ENCODE measurements around the gene PANK4. TPM values are rescaled to one million over a fixed set of nuclear protein-coding genes. Genes with fewer than 3 reads are reported as not detected.

Gene PANK4
- total RNA-seq, 1 experiment from 2014 or later, result 32.2 TPM

DNA sequence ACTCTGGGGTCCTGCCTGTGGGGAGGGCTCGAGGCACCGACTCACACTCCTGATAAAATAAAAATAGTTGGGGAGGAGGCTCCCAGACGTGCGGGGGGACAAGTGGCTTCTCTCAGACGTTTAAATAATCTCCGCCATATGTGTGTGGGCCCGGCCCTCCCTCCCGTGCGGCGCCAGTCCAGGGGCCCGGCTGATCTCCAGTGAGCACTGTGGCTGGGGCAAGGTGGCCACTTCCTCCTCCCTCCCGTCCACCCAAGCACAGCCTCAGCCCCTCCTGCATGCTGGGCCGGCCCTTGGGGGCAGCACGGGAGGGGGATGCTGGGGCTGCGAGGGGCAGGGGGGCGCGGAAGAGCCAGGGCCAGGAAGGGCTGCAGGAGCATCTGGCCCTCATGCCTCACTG is 54.3 kb downstream of the PANK4 start:
- Histone ChIP-seq H2BK120ac (ENCODE audit: low read depth, low read length, poor library complexity, severe bottlenecking) (no peak overlapping the region), H2BK20ac (ENCODE audit: low read depth, low read length, poor library complexity, severe bottlenecking) (no peak overlapping the region), H3T11ph (ENCODE audit: low read length) (no peak overlapping the region), H3K23ac (ENCODE audit: insufficient read length, low read depth, low read length) (no peak overlapping the region), H3K9ac (ENCODE audit: extremely low read depth, insufficient read length, low read length) (no peak overlapping the region), H2BK12ac (ENCODE audit: insufficient read length, low read depth, low read length) (no peak overlapping the region), H2AK5ac (ENCODE audit: insufficient read length, low read length) (no peak overlapping the region), H3K27me3 (ENCODE audit: insufficient read depth, low read length) (no peaks in the 10 kb centered on the region), H3K56ac (ENCODE audit: insufficient read length, low read depth, low read length) (no peak overlapping the region), H4K8ac (replicated peaks; ENCODE audit: insufficient read length, low read depth, low read length) (no peak overlapping the region), H3K4ac (ENCODE audit: low read depth, low read length) (no peak overlapping the region), H3K27ac (ENCODE audit: insufficient read length, low read depth, low read length) (no peak overlapping the region), H3K4me2 (ENCODE audit: insufficient read depth, insufficient read length, low read length) (no peak overlapping the region), H2AFZ (ENCODE audit: low read length) (no peak overlapping the region), H2BK15ac (ENCODE audit: low read depth, low read length) (no peak overlapping the region), H4K20me1 (ENCODE audit: control insufficient read depth, insufficient read depth, insufficient read length) (peaks cover 3% of the 10 kb centered on the region), H3K14ac (ENCODE audit: insufficient read depth, low read length) (no peak overlapping the region), H4K5ac (ENCODE audit: insufficient read length, low read depth, low read length) (no peak overlapping the region), H3K79me1 (ENCODE audit: insufficient read depth, low read depth, low read length, poor library complexity, severe bottlenecking) (no peaks in the 10 kb centered on the region), H4K91ac (ENCODE audit: insufficient read length, low read depth, low read length) (no peak overlapping the region), H3K18ac (ENCODE audit: insufficient read length, low read depth, low read length) (no peak overlapping the region), H3K23me2 (ENCODE audit: insufficient read length, low read depth, low read length, poor library complexity, severe bottlenecking) (no peaks in the 10 kb centered on the region), H3K79me2 (ENCODE audit: insufficient read depth, low read length) (no peaks in the 10 kb centered on the region), H2BK5ac (ENCODE audit: insufficient read length, low read length) (no peak overlapping the region), H3K9me3 (ENCODE audit: control insufficient read depth, low read depth, low read length) (no peaks in the 10 kb centered on the region), H3K4me1 (ENCODE audit: insufficient read depth, low read length) (no peaks in the 10 kb centered on the region)
- Mint-ChIP-seq H3K36me3 (ENCODE audit: insufficient read depth in 1 of 3, low read depth in 3 of 3) (no peaks in the 10 kb centered on the region), H3K9me3 (no peaks in the 10 kb centered on the region), H3K4me1 (peaks cover 0 to 11% of the 10 kb centered on the region in 2 experiments; a peak in 2 of 4 replicates), H3K27ac (no peak overlapping the region), H3K4me3 (no peak overlapping the region), H3K27me3 (ENCODE audit: low read depth) (peaks cover 12% of the 10 kb centered on the region)
- DNase-seq, result no peak
- no CpG with 5 or more reads among the region's 17 CpGs for WGBS (ENCODE audit: extremely low coverage, insufficient read length, low lambda C conversion rate)
- TF ChIP-seq, protein P1, sequence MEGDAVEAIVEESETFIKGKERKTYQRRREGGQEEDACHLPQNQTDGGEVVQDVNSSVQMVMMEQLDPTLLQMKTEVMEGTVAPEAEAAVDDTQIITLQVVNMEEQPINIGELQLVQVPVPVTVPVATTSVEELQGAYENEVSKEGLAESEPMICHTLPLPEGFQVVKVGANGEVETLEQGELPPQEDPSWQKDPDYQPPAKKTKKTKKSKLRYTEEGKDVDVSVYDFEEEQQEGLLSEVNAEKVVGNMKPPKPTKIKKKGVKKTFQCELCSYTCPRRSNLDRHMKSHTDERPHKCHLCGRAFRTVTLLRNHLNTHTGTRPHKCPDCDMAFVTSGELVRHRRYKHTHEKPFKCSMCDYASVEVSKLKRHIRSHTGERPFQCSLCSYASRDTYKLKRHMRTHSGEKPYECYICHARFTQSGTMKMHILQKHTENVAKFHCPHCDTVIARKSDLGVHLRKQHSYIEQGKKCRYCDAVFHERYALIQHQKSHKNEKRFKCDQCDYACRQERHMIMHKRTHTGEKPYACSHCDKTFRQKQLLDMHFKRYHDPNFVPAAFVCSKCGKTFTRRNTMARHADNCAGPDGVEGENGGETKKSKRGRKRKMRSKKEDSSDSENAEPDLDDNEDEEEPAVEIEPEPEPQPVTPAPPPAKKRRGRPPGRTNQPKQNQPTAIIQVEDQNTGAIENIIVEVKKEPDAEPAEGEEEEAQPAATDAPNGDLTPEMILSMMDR (conservative IDR thresholded peaks at IDR 0.05), result no peak
